HG03175 (cell line): ENCODE results near the gene DCPS.
"Not testable (repeated sequence)": the region's sequence is repeated elsewhere in the genome, so short reads cannot be mapped to it uniquely, and the experiment has no call there.

Experiments used
- ATAC-seq: cut with Tn5 transposase; IDR thresholded peaks from one replicate; pipeline ENCODE4 v1.9.1; 2021; ENCODE audit warnings: mild to moderate bottlenecking, moderate library complexity; ENCODE audit not compliant: unreplicated experiment

Gene DCPS

DNA sequence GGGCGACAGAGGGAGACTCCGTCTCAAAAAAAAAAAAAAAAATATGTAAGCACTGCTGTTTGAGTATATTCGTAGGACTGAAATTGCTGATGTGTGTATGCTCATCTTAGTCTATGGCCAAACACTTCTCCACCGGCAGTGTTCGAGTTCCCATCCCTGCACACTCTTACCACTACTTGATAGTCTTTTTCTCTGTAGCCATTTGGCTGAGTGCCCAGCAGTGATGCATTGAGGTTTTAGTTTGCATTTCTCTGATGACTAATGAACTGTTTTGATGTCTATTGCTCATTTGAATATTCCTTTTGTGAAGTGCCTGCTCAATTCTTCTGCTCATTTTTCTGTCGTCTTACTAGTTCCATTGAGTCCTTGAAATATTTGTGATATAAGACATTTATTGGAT lies 19.0 kb upstream of the DCPS start:
- peak; percentile 43 for ATAC-seq

DNA sequence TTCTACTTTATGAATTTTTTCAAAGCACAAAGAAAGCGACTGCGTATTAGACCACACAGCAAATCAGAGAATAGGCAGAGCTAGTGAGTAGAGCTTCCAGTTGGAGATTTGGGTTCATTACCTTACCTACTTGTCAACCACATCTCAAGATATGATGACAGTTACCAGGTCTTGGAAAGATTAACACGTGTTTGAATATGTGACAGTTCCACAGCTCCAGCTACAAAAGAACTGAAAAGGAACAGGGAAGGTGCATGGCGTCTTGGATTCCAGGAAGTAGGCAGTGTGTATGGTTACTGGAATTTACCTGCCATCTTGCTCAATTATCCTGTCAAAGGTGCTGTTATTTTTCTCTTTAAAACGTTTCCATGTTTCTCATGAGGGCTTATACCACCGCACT lies 15.6 kb upstream of the DCPS start:
- ATAC-seq: no peak

DNA sequence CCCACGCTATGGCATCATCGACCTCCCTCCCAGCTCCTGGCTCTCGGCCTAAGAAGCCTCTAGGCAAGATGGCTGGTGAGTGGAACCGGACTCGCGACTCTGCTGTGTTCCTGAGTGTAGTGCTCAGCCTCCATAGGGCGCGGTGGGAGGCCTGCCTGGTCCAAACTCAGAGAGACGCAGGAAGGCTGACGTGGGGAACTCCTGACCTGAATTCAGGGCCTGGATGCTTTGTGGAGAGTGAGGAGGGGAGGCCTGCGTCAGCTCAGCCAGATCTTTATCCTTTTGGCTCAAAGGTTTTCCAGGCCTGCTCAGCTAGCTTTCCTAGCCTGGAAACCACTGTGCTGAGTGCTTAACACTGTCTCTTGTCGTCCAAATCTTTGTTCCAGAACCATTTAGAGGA lies 13.0 kb upstream of the DCPS start:
- ATAC-seq: no peak

DNA sequence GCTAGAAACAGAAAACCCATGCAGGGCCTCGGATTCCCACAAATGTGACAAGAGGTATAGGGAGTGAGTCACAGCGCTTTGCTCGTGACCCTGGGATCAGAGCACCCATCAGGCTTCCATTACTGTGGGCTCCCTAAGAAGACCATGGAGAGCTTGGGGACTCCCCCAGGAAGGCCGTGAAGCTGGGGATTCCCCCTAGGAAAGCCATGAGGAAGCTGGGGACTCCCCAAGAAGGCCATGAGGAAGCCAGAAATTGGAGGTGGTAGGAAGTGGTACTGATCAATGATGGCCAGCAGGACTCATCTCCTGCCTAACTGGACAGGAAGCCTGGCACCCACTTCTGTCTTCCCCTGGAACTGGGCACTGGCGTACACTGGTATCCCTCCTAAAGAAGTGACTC lies 10.1 kb upstream of the DCPS start:
- no peak for ATAC-seq

DNA sequence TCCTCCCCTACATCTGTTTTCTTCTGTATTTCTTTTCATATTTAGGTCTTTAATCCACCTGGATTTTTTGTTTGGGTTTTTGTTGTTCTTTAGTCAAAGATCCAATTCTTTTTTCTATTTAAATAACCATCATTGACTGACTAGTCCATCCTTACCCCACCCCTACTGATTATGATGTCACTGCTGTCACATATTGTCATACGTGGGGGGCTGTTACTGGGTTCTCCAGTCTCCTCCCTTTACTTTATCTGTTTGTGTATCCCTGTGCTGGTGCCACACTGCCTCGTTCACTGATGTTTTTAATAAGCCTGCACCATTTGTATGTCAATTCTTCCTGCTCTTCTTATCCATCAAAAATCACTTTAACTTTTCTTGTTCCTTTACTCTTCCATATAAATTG lies 6.9 kb upstream of the DCPS start:
- ATAC-seq: no peak

DNA sequence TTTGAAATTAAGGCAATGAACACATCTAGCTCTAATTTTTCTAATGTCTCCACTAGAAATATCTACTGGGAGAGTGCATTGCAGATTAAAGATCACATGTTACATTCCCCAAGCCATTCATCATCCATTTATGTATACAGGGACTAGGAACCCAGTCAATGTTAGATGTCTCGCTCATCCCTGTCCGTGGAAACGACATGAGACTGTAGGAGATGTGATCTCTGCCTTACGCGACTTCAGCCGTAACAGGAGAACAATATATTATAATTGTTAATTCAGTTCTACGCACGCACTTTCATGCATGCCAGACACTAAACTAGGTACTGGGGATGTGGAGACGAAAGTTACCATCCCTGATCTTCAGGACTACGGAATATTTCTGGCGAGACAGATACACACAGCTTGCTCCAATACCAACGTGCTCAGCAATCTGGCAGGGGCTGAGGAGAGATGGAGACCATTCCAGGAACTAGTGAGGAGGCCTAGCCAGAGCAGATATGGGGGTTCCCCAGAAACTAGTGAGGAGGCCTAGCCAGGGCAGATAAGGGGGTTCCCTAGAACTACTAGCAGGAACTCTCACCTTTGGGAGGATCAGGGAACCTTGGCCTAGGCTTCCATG lies 706 bp downstream of the DCPS start:
- peak; percentile 22 for ATAC-seq

DNA sequence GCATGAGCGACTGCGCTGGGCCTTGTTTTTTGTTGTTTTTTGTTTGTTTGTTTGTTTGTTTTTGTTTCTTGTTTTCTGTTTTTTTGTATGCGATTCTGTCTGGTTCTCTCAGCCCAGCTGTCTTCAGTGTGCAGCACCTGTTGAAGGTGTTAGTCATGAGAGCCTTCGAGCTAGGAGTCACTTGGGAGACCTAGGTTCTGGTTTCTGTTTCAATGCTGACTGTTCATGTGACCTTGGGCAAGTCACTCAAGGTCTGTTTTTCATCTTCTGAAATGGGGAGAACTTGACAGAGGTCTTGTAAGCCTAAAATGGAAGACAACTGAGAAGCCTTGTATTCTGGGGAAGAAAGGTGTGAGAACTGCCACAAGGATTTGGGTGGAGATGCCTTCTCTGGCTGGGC lies 1.8 kb downstream of the DCPS start:
- ATAC-seq: peak; percentile 60

DNA sequence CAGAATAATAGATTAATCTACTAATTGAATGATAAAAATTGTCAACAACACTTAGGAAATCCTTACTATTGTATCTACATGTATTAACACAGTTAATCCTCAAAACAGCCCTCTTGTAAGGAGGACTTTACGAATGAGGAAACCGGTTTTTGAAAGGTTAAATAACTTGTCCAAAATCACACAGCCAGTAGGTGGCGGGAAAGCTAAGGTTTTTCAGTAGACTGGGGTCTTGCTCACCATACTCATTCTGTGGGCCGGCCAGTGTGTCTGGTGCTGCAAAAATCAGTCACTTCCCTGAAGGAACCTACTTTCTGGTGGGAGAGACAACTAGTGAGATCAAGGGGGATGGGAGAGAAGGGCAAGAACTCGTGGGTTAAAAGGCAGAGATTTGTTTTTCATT lies 3.8 kb downstream of the DCPS start:
- no peak for ATAC-seq

DNA sequence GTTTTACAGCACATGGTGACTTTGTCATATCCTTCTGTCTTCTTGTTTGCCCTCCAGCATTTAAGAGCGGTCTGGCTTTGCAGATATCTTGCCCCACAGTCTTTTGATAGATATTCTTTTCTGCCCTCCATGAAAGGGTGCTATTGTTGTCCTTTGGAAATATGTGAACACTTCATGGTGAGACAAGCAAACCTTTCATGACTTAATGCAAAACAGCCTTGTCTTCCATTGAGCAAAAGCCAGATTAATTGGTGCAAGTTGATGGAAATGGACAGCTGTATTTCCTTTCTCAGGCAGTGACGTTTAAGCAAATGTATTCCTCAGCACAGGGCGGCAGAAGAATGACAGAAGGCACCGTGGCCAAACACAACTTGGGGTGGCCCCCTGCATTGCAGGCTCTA lies 4.4 kb downstream of the DCPS start:
- no peak for ATAC-seq

DNA sequence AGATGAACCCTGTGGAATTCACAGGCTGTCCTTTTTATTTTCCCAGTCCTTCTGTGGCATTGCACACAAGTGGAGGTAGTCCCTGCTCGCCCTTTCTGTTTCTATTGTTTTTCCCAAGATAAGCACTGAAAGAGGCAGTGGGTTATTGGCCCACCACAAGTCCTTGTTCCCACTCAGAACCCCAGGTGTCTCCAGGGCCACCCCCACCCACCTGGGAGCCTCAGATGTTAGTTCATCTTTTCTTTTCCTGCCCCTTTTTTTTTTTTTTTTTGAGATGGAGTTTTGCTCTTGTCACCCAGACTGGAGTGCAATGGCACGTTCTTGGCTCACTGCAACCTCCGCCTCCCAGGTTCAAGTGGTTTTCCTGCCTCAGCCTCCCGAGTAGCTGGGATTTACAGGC lies 4.9 kb downstream of the DCPS start:
- ATAC-seq: not testable (repeated sequence)

DNA sequence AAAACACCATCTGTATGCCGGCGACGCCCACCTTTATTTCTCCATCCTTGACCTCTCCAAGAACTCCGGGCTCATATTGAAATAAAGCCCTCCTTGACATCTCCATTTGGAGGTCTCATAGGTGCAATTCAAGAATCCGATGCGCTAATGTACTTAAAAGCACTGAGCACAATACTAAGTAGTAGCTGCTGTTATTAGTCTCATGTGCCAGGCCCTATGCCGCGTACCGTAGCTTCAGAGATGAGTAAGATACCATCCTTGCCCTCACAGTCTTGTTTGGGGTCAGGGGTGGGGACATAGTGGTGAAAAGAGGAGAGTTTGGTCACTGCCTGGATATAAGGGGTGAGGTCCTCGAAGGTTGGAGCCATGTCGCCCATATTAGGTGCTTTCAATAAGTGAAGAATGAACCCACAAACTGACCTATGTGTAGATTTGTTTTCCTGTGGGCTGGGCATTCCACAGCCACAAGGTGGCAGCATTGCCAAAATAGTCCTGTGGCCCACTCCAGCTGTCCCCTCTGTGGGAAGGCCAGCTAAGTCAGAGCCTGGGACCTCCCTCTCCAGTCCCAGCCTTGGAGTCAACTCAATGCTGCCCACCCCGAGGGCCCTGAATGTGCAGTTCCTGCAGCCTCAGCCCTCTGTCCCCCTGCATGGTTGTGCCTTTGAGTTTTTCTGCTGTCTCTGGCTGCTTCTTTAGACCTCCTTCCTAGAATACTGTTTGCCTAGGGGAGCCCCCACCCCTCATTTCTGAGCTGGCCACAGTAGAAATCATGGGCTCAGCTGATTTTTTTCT lies 6.5 kb downstream of the DCPS start:
- ATAC-seq: peak; percentile 35

DNA sequence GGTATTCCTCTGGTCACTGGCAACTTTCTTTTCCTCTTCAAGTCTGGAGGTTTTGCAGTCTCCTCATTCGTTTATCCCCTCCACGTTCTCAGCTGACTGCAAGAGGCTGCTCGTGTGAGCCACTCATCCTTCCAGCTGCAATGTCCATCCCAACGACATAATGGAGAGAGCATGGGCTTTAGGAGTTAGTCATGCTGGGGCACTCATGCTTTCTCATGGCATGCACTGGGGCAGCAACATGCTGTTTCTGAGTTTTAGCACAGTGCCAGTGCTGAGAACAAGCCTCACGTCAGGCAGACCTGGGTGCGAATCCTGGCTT lies 7.1 kb downstream of the DCPS start:
- ATAC-seq: no peak

DNA sequence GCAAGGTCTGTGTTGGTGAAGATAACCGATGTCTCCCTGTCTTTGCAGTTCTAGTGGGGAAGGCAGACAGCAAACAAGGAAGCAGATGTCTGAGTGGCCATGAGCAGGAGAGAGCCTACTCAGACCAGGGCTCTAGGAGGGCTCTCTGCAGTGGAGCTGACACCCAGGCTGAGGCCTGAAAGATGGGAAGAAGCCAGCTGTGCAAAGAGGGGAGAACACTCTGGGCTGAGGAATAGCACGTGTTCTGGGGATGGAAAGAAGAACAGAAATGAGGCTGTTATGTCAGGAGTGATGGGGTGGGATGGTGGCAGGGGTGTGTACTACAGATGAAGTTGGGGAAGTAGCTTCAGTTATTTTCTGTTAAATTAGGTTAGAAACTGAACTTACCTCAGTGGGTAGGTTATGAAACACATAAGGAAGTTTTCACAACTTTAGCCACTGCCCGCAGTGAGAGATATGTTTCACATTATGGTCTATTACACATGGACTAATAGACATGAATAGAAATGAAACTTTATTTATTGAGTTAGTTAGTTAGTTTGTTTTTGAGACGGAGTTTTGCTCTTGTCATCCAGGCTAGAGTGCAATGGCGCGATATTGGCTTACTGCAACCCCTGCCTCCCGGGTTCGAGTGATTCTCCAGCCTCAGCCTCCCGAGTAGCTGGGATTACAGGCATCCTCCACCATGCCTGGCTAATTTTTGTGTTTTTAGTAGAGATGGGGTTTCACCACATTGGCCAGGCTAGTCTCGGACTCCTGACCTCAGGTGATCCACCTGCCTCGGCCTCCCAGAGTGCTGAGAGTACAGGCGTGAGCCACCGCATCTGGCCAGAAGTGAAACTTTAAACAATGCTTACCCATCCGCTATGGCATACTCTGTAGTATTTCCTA lies 7.8 kb downstream of the DCPS start:
- peak; percentile 80 for ATAC-seq

DNA sequence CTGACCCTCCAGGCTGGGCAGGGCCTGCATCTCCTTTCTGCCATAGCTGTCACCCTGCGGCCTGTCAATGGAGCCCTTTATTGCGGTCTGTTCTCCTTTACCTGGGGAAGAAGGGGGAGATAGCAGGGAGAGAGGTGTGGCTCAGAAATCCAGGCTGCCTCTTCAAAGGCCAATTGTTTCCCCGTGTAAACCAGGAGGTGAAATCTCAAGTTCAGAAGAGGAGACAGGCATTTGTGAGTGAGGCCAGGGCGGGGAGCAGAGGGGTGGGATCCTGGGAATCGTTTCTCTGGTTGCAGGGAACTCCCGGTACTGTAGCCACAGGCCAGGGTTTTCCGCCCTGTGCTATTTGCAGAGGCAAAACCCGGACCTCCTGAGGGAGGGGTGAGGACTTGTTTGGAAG lies 9.1 kb downstream of the DCPS start:
- no peak for ATAC-seq

DNA sequence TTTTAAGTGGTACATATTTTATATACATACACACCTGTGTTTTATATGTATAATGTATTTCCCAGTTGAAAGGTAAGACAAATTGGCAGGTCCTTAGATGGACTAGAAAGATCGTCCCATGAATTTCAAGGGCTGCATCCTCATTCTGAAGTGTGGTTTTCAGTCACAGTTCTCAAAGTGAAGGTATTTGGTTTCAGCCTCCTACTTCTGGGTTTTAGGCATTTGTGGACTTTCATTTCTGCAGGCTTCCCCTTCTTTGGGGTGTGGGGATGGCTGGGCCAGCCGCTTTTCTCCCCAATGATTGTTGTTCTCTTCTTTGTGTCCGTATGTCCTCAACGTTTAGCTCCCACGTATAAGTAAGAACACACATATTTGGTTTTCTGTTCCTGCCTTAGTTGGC lies 10.0 kb downstream of the DCPS start:
- no peak for ATAC-seq

DNA sequence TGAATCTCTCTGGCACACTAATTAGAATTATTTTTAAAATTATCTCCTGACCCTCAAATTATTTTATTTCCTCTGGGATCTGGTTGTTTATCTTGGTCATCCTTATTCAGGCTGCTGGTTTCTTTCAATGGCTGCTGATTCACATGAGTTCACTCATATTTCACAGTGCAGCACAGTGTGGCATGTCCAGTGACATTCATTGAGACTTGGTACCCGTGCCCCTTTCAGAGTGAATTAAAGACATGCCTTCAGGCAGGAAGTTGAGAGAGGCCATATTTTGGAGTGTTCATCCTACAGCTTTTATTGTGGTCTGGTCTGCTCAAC lies 13.5 kb downstream of the DCPS start:
- no peak for ATAC-seq

DNA sequence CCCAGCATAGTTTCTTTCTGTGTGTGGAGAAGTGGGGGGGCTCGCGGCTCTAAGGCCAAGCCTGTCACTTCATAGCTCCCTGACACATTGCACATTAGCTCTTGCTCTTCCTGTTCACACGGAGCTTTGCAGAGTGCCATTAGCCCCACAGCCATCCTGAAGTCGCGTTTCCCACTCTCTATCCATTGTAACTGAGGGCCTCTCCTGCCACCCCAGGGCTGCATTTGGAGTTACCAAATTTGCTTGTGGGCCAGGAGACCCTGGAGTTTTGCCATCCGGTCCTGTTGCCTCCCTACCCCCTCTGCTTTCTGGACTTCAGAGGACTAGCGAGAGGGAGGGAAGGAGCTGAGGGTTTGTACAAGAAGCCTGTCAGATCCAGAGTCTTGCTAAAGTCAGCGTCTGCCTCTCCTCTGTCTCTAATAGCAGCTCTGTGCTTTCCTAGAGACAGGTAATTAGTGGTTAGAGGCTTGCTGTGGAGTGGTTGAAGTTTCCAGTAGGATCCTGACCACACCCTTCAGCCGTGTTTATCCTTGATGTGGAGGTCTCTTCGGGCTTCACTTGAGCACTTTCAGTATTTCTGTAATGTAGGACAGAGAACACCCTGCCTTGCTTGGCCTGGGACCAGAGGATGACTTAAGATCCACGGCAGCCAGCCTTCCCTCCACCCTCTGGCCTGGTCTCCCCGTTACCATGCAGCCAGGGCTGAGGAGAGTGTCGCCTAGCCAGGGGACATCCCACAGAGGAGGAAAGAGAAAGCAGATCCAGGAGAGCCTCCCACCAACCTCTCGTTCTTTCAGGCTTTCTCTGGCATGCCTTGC lies 14.1 kb downstream of the DCPS start:
- no peak for ATAC-seq

DNA sequence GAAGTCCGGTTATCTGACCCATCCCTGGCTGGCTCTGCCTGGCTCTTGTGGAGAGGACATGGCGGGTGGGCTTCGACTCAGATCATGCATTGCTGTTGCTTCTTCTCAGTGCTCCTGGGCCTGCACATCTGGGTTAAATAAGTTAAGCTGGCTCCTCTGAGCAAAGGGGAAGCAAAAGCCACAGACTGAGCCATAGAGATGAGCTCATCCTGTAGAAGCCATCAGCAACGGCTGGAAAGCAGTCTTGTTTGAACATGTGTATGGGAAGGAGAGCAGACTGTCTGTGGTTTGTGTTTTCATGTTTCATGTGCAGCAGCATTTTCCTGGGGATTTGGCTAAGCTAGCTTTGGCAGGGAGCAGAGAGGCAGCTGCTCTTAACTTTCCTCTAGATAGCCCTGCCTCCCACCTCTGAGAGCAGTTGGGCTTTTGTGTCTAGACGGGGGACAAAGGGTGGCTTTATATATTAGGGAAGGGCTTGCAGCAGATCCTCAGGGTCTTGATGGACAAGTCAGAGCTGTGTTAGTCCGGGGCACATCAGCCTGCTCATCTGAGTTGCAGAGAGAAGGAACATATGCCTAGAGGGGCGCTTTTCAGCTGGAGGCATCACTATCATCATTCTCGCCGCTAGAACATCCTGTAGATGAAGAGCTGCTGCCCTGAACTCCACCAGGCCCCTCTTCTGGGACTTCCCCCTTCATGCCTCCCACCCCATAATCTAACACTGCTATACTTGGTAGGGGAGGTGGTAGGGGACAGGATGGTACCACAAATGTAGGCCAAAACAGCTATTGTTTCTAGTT lies 14.9 kb downstream of the DCPS start:
- ATAC-seq: peak; percentile 75

DNA sequence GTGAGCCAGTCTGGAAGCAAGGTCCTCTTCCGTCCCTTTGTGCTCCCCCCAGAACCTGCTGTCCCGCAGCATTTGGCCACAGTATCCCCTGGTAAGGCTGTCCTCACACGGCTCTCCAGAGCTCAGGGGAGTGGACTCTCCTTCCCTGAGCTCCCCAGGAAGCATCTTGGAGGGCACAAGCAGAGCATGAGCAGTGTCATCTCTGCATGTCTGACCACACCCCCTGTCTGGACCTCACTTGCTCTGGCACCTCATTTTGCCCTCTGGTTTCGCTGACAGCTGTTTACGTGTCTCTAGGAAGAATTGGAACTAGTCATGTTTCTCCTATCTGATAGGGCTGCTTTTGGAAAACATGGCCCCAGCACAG lies 15.5 kb downstream of the DCPS start:
- ATAC-seq: no peak

DNA sequence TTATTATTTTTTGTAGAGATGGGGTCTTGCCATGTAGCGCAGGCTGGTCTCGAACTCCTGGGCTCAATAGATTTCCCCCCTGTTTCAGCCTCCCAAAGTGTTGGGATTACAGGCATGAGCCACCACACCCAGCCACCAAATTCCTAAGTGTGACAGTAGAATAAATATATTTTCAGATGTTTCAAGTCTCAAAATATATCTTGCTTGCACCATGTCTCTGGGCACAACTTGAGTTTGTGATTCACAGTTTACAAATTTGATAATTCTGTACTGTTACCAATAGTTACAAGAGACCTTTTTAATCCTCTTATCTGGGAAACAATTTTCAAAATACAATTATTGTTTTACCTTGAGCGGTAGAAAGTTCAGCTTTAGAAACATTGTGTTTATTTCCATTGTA lies 19.1 kb downstream of the DCPS start:
- no peak for ATAC-seq
